Rectal smooth muscle tissue (tissue), 1 donor: Measurements from ENCODE around the gene BICDL2.

ENCODE experiments used
- H3K27ac ChIP-seq: one replicate; pipeline ENCODE4 v1.7.0; 2013; ENCODE audit warnings: low read depth, low read length, inconsistent platforms
- H3K27me3 ChIP-seq: one replicate; pipeline ENCODE4 v1.7.0; 2013; ENCODE audit warnings: low read length; ENCODE audit not compliant: control insufficient read depth, insufficient read depth
- H3K36me3 ChIP-seq: one replicate; pipeline ENCODE4 v1.7.0; 2013; ENCODE audit warnings: low read length; ENCODE audit not compliant: control insufficient read depth, insufficient read depth
- H3K4me1 ChIP-seq: one replicate; pipeline ENCODE4 v1.7.0; 2013; ENCODE audit warnings: low read length; ENCODE audit not compliant: control insufficient read depth, insufficient read depth
- H3K4me3 ChIP-seq: one replicate; pipeline ENCODE4 v1.7.0; 2013; ENCODE audit warnings: low read length
- H3K9ac ChIP-seq: one replicate; pipeline ENCODE4 v1.7.0; 2013; ENCODE audit warnings: low read length

BICDL2 gene

GRCh38 chr16:3023669-3024478 lies 12.9 kb downstream of the BICDL2 start, which contains the start of the genes HCFC1R1 and THOC6:
TSS of gene HCFC1R1 (minus strand) at chr16:3023942. CDS start at chr16:3023941, 1 bp downstream.
TSS of gene THOC6 (plus strand) at chr16:3024035. CDS start at chr16:3024327, 292 bp downstream.
- Histone ChIP-seq H3K27ac (peak within 1 kb of the TSS; percentile 94), H3K27me3 (peaks cover 4% of the 10 kb centered on the region), H3K4me1 (peaks cover 16% of the 10 kb centered on the region), H3K4me3 (peak within 1 kb of the TSS; percentile 76), H3K36me3 (peaks cover 2% of the 10 kb centered on the region), H3K9ac (peak within 1 kb of the TSS; percentile 59)

GRCh38 chr16:3023415-3023668 lies 13.4 kb downstream of the BICDL2 start:
- no peaks in the 10 kb centered on the region for H3K27me3 ChIP-seq
- H3K4me3 ChIP-seq: peak overlapping the region; percentile 76
- peaks cover 14% of the 10 kb centered on the region for H3K4me1 ChIP-seq
- peak overlapping the region; percentile 94 for H3K27ac ChIP-seq
- H3K9ac ChIP-seq: peak overlapping the region; percentile 1
- H3K36me3 ChIP-seq: no peaks in the 10 kb centered on the region

GRCh38 chr16:3022684-3023414 lies 13.9 kb downstream of the BICDL2 start:
- no peaks in the 10 kb centered on the region for H3K36me3 ChIP-seq
- H3K4me3 ChIP-seq: peak overlapping the region; percentile 76
- H3K4me1 ChIP-seq: peaks cover 14% of the 10 kb centered on the region
- H3K9ac ChIP-seq: peak overlapping the region; percentile 1
- no peaks in the 10 kb centered on the region for H3K27me3 ChIP-seq
- peak overlapping the region; percentile 94 for H3K27ac ChIP-seq

- Histone ChIP-seq H3K27me3 (no peaks in the 10 kb centered on the region), H3K9ac (no peak overlapping the region), H3K4me3 (peak overlapping the region; percentile 76), H3K4me1 (peaks cover 14% of the 10 kb centered on the region), H3K36me3 (no peaks in the 10 kb centered on the region), H3K27ac (peak overlapping the region; percentile 94)
Observed at GRCh38 chr16:3022208-3022683, 14.5 kb downstream of the BICDL2 start.

GRCh38 chr16:3021449-3022207 lies 15.1 kb downstream of the BICDL2 start:
- Histone ChIP-seq H3K27ac (peak overlapping the region; percentile 93), H3K36me3 (no peaks in the 10 kb centered on the region), H3K4me3 (peak overlapping the region; percentile 71), H3K4me1 (peaks cover 14% of the 10 kb centered on the region), H3K27me3 (no peaks in the 10 kb centered on the region), H3K9ac (peak overlapping the region; percentile 7)

- no peaks in the 10 kb centered on the region for H3K36me3 ChIP-seq
- H3K27ac ChIP-seq: peak overlapping the region; percentile 93
- H3K4me3 ChIP-seq: peak overlapping the region; percentile 71
- H3K4me1 ChIP-seq: peaks cover 14% of the 10 kb centered on the region
- H3K9ac ChIP-seq: peak overlapping the region; percentile 1
- H3K27me3 ChIP-seq: peaks cover 5% of the 10 kb centered on the region
Observed at GRCh38 chr16:3020604-3021448, 15.9 kb downstream of the BICDL2 start.

GRCh38 chr16:3020247-3020603 lies 16.5 kb downstream of the BICDL2 start, which contains the start of gene TNFRSF12A:
TSS of gene TNFRSF12A (plus strand) at chr16:3020368. CDS start at chr16:3020398, 30 bp downstream.
- H3K27ac ChIP-seq: peak within 1 kb of the TSS; percentile 93
- peak within 1 kb of the TSS; percentile 1 for H3K9ac ChIP-seq
- peaks cover 14% of the 10 kb centered on the region for H3K4me1 ChIP-seq

GRCh38 chr16:3019594-3020246 lies 17.0 kb downstream of the BICDL2 start:
- no peaks in the 10 kb centered on the region for H3K36me3 ChIP-seq
- peaks cover 5% of the 10 kb centered on the region for H3K27me3 ChIP-seq
- peak overlapping the region; percentile 61 for H3K4me3 ChIP-seq
- no peak overlapping the region for H3K9ac ChIP-seq
- H3K27ac ChIP-seq: no peak overlapping the region
- H3K4me1 ChIP-seq: peaks cover 14% of the 10 kb centered on the region

More at GRCh38 chr16:3020247-3020603, 16.5 kb downstream of the BICDL2 start, which contains the start of gene TNFRSF12A:
- no peaks in the 10 kb centered on the region for H3K36me3 ChIP-seq
- peaks cover 5% of the 10 kb centered on the region for H3K27me3 ChIP-seq
- H3K4me3 ChIP-seq: peak within 1 kb of the TSS; percentile 71

GRCh38 chr16:3017794-3018506 lies 18.8 kb downstream of the BICDL2 start, which contains the start of gene CLDN6:
TSS of gene CLDN6 (minus strand) at chr16:3018183. CDS start at chr16:3016021, 2,162 bp downstream.
- peaks cover 14% of the 10 kb centered on the region for H3K4me1 ChIP-seq
- no peak within 1 kb of the TSS for H3K27ac ChIP-seq
- H3K27me3 ChIP-seq: peaks cover 5% of the 10 kb centered on the region
- no peaks in the 10 kb centered on the region for H3K36me3 ChIP-seq
- H3K4me3 ChIP-seq: no peak within 1 kb of the TSS
- H3K9ac ChIP-seq: no peak within 1 kb of the TSS

GRCh38 chr16:3017344-3017743 lies 19.4 kb downstream of the BICDL2 start:
- no peak overlapping the region for H3K9ac ChIP-seq
- H3K4me1 ChIP-seq: peaks cover 8% of the 10 kb centered on the region
- no peaks in the 10 kb centered on the region for H3K36me3 ChIP-seq
- H3K4me3 ChIP-seq: no peak overlapping the region
- no peak overlapping the region for H3K27ac ChIP-seq
- peaks cover 6% of the 10 kb centered on the region for H3K27me3 ChIP-seq
